Small intestine (tissue), 7 donors: ENCODE measurements around the gene DCHS1. TPM values are rescaled to one million over a fixed set of nuclear protein-coding genes. Genes with fewer than 3 reads are reported as not detected.

Source experiments
- DNase-seq, 2 donors: peaks; one replicate each; pipeline versions ENCODE4 v3.0.0 to v3.0.0-alpha.2; 2013
- FAIRE-seq: peaks from 2 replicates; lab custom pipeline; 2012; peaks lifted over from hg19 to GRCh38; lab: Jason Lieb, UNC
- H3K27ac ChIP-seq, 3 donors: one replicate each; pipeline ENCODE4 v1.5.1; 2013; ENCODE audit warnings: low read length in 2 of 3, mild to moderate bottlenecking in 2 of 3, control low read depth in 1 of 3, inconsistent platforms in 1 of 3, low read depth in 1 of 3, moderate library complexity in 1 of 3
- H3K27me3 ChIP-seq, 3 donors: one replicate each; pipeline ENCODE4 v1.6.1; 2013; ENCODE audit warnings: low read length in 3 of 3, inconsistent platforms in 1 of 3; ENCODE audit not compliant: control insufficient read depth in 3 of 3, insufficient read depth in 3 of 3
- H3K36me3 ChIP-seq, 3 donors: one replicate each; pipeline ENCODE4 v1.6.1; 2013; ENCODE audit warnings: low read length in 3 of 3, inconsistent platforms in 1 of 3, low read depth in 1 of 3, mild to moderate bottlenecking in 1 of 3, moderate library complexity in 1 of 3; ENCODE audit not compliant: control insufficient read depth in 3 of 3, insufficient read depth in 2 of 3
- H3K4me1 ChIP-seq, 3 donors: one replicate each; pipeline ENCODE4 v1.6.1; 2013; ENCODE audit warnings: low read length in 2 of 3, inconsistent platforms in 1 of 3, low read depth in 1 of 3, mild to moderate bottlenecking in 1 of 3, moderate library complexity in 1 of 3; ENCODE audit not compliant: control insufficient read depth in 3 of 3, insufficient read depth in 2 of 3
- H3K4me3 ChIP-seq, 3 donors: one replicate each; pipeline ENCODE4 v1.5.1; 2013; ENCODE audit warnings: low read length in 3 of 3, control low read depth in 1 of 3, inconsistent platforms in 1 of 3, low read depth in 1 of 3, mild to moderate bottlenecking in 1 of 3, moderate library complexity in 1 of 3
- H3K9me3 ChIP-seq, 2 donors: one replicate each; pipeline ENCODE4 v1.6.1; 2013; ENCODE audit warnings: low read depth in 1 of 2, low read length in 1 of 2; ENCODE audit not compliant: control insufficient read depth in 2 of 2, insufficient read depth in 1 of 2
- WGBS, 3 donors: extraction: QIAGEN DNeasy Blood & Tissue Kit; methylation state at CpG; one replicate each; pipeline ENCODE4 v1.1.7; 2013; 5-methylcytosine and 5-hydroxymethylcytosine counted together
- polyA plus RNA-seq, 4 donors: library from polyadenylated mRNA; stranded (reverse) in 3 of 4; unstranded in 1 of 4; fragments of 200-250 nt in 3 of 4; fragments of 120-200 nt in 1 of 4; gene quantifications; one replicate each; pipeline versions ENCODE4 v1.2.1 to v1.2.3, GENCODE V29; 2013
- donor health status: healthy with polysubstance abuse.
- donor health status: control.
- donor health status: control.
- donor health status: Bipolar disorder and iron deficiency.
- donor health status: healthy.

DCHS1 gene
- polyA plus RNA-seq, 4 donors, result under 0.01 to 10.7 (median 3.6) TPM

DNA sequence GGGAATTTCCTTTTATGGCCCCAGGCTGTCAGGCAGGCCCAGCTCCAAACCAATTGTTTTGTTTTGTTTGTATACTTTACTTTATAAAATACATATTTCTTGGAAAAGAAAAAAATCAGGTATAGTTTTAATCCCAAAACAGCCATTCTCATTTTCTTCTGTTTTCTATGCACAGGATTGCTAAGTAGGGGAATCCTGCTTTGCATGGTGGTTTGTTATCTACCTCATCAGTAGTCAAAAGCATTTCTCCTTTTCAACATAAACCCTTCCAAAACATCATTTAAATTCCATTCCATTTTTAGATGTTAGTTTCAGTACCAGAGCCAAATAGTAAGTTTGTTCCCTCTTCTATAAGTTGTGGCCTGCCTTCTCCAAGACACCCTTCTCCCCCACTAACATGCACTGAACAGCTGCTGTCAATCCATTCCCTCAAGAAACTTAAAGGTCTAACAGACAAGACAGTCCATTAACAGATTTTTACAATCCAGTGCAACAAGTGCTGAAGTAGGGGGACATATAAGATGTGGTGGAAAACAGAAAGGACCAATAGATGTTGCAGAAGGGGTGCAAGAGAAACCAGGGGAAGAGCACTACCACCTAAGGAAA lies 48.3 kb downstream of the DCHS1 start:
- no peaks in the 10 kb centered on the region for H3K27me3 ChIP-seq
- H3K4me3 ChIP-seq, result no peak overlapping the region
- no peak for FAIRE-seq
- DNase-seq, result no peak
- H3K4me1 ChIP-seq, result peaks cover 11 to 47% (median 12%) of the 10 kb centered on the region in 3 donors
- no peaks in the 10 kb centered on the region for H3K9me3 ChIP-seq
- peaks cover 9 to 39% (median 14%) of the 10 kb centered on the region in 3 donors for H3K36me3 ChIP-seq
- H3K27ac ChIP-seq, result peak overlapping the region in 2 of 3 donors; percentile 89 to 92

DNA sequence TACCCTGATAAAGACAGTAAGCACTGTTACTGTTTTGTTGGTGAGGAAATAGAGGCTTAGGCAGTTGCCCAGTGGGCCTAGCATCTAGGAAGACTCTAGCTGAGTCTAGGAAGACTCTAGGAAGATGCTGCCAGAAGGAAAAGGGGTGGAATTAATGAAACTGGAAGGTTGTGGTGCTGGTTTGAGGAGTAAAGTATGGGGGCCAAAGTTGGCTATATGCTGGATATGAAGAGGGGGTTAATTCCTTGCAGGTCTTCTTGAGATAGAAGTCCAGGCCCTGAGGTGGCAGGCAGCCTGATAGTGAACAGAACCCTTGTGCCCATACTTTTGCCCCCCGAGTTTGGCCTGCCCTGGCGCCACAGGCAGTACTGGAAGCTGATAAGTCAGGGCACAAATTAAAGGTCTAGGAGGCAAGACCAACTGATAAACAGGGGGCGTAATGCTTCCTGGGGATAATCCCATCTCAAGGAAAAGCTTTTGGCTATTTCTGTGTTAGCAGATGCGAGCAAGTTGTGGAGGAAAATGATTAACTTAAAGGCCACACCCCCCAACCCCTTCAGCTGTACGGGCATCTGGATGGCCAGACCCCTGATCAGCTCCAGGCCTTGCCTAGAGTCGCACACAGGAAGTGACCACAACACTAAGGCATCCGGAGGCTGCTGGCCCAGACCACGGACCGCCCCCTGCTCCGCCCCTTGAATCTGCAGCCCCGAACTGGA lies 49.0 kb downstream of the DCHS1 start:
- peaks cover 9 to 39% (median 14%) of the 10 kb centered on the region in 3 donors for H3K36me3 ChIP-seq
- H3K4me3 ChIP-seq, result peak overlapping the region in 1 of 3 donors; percentile 14
- peaks cover 13 to 54% (median 17%) of the 10 kb centered on the region in 3 donors for H3K4me1 ChIP-seq
- H3K9me3 ChIP-seq, result no peaks in the 10 kb centered on the region
- 4 to 10% (median 10%) methylated on average over 11 of the region's 11 CpGs for WGBS, 3 donors
- H3K27ac ChIP-seq, result peak overlapping the region; percentile 65 to 92 (median 89)
- DNase-seq, result peak; percentile 65 to 93
- no peak for FAIRE-seq
- no peaks in the 10 kb centered on the region for H3K27me3 ChIP-seq

DNA sequence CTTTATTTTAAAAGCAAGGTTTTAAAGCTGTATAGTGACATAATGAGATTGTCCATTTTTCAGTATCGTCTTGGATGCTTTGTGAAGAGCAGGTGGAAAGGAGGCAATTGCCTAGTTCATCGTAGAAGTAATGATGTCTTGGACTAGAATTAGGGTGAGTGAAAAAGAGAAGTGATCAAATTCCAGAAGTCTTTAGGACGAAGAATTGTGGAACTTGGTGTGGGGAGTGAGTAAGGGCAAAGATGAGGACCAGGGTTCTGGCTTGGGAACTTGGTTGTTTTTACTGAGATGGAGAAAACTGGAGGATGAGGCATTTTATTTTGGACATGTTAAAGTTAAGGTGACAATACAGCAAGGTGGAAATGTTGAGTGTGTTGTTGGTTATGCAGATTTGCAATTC lies 50.8 kb downstream of the DCHS1 start:
- no peaks in the 10 kb centered on the region for H3K27me3 ChIP-seq
- peak overlapping the region in 2 of 3 donors; percentile 84 to 92 for H3K27ac ChIP-seq
- DNase-seq, result no peak
- peaks cover 10 to 38% (median 17%) of the 10 kb centered on the region in 3 donors for H3K36me3 ChIP-seq
- WGBS, 3 donors, result 14 to 31% (median 14%) methylated on average over 3 of the region's 3 CpGs
- H3K4me1 ChIP-seq, result peaks cover 13 to 53% (median 20%) of the 10 kb centered on the region in 3 donors
- H3K9me3 ChIP-seq, result no peaks in the 10 kb centered on the region
- no peak for FAIRE-seq
- H3K4me3 ChIP-seq, result peak overlapping the region; percentile 71 to 80 (median 75)

DNA sequence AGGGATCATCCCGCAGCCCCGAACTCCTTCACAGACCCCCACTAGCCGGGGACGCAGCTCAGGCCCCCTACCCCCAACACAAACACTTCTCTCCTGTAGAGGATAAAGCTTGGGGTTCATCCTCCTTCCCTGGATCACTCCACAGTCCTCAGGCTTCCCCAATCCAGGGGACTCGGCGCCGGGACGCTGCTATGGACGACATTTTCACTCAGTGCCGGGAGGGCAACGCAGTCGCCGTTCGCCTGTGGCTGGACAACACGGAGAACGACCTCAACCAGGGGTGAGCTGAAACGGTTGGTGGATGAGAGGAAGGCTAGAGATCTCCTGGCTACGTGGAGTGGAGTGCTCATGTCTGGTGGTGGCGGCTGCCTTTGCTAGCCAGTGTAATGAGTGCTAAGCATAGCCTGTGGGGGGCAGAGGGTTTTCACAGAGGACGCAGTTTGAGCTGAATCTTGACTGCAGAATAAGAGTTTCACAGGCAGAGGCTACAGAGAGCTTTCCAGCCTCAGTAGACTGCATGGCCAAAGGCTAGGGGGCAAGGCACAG lies 51.5 kb downstream of the DCHS1 start:
- Histone ChIP-seq H3K9me3 (no peaks in the 10 kb centered on the region), H3K36me3 (peaks cover 14 to 36% (median 17%) of the 10 kb centered on the region in 3 donors), H3K27me3 (no peaks in the 10 kb centered on the region), H3K27ac (peak overlapping the region; percentile 79 to 92 (median 84)), H3K4me1 (peaks cover 13 to 59% (median 20%) of the 10 kb centered on the region in 3 donors), H3K4me3 (peak overlapping the region; percentile 71 to 80 (median 75))
- WGBS, 3 donors, result 0 to 1% (median 0%) methylated on average over 20 of the region's 20 CpGs
- DNase-seq (peak; percentile 48 to 80), FAIRE-seq (no peak)

DNA sequence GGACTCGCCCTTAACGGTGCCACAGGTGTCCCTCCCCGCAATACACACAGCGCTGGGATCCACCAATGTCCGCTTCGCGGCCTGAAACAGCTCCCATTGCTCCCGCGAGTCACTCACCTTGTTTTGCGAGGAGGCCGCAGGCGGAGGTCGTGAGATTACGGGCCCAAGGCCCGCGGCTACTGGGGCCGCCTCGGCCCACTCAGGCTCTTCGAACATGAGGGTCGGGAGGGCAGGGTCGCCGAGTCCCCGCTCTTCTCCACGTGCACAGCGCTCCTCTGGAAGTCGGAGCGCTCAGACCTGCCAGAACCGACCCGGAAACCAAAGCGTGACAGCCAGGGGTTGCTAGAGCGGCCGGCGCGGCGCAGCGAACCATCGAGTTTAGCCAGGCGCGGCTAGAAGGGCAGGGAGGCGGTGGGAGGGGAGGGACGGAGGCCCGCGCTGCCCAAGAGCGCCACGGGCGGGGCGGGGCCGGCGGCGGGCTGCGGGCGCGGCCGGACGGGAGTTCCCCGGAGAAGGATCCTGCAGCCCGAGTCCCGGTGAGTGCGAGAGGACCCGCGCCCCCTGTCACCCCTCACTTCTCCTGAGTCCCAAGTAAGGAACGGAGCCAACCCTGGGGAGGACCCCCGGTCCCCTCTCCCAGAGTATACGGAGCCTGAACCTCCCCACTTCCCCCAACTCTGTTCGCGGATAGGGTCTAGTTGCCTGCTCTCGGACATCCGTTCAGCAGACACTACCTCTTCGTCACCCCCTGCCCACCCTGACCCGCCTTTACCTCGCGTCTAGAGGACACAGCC lies 52.1 kb downstream of the DCHS1 start, which contains the start of the genes ILK and RRP8:
TSS of gene ILK (plus strand) at position 488 of the 794 bp plus-strand sequence. CDS start 498 bp downstream, outside the sequence.
TSS of gene RRP8 (minus strand) at position 330 of the 794 bp plus-strand sequence. CDS start at position 216, 114 bp downstream.
- Histone ChIP-seq H3K27me3 (no peaks in the 10 kb centered on the region), H3K4me1 (peaks cover 13 to 66% (median 20%) of the 10 kb centered on the region in 3 donors), H3K9me3 (no peaks in the 10 kb centered on the region), H3K36me3 (peaks cover 12 to 35% (median 13%) of the 10 kb centered on the region in 3 donors), H3K27ac (peak within 1 kb of the TSS; percentile 79 to 92 (median 88)), H3K4me3 (peak within 1 kb of the TSS; percentile 71 to 80 (median 75))
- WGBS, 3 donors, result 0 to 1% (median 1%) methylated on average over 64 to 72 of the region's 72 CpGs
- no peak for FAIRE-seq
- DNase-seq, result peak; percentile 94 to 97

DNA sequence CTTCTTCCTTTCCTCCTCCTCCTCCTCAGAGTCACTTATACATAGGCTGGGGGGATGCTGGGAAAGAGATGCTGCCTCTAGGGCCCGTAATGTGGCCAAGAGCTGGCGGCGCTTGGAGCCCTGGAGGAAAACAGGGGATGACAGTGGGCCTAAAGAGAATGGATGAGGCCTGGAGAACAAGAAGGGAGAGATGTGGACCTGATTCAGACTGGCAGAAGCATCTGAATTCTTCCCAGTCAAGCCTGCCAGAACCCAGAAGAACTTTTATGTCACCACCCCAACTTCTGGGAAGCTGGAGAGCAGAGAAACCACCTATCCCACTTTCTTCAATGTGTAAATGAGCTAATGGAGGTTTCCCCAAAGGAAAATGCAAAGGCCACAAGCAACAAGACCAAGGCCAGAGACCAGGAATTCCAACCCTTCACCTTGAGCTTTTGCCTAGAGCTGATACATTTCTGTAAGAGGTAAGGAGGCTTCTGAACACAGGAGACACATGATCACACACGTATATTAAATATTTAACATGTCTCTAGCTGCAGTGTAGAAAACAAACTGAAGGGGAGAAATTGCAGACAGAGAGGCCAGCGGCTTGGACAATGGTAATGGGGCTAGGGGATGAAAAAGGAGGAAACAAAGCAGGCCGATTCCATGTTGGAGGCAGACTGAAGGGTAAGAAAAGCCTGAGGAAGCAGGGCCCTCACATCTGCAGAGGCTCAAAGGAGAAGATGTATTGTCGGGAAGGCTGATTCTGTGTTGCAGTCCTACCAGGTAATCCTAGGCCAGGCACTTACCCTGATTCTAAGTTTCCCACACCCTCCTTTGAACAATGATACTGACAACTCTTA lies 53.3 kb downstream of the DCHS1 start:
- peaks cover 10 to 61% (median 20%) of the 10 kb centered on the region in 3 donors for H3K4me1 ChIP-seq
- 48 to 54% (median 51%) methylated on average over 7 of the region's 7 CpGs for WGBS, 3 donors
- no peak for FAIRE-seq

DNA sequence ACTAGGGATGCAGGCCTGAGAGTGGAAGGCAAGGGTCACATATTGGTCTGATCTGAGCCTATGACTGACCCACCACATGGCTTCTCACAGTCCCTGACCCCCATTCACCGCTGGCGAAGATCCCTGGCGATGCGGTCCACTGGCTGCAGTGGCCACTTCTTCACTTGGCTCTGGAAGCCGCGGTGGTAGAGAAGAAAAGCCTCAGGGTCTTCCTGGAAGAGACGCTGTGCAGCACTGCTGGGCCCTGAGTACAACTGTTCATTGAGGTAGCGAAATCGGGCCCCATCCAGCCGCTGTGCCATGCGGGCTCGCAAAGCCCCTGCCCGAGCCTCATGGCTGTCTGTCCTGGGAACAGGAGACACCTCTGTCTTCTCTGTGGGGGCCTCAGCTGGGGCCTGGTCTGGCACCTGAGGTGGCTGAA lies 54.6 kb downstream of the DCHS1 start:
- 97 to 98% (median 97%) methylated on average over 13 of the region's 13 CpGs for WGBS, 3 donors
- no peaks in the 10 kb centered on the region for H3K9me3 ChIP-seq
- peaks cover 5 to 48% (median 16%) of the 10 kb centered on the region in 3 donors for H3K4me1 ChIP-seq
- H3K4me3 ChIP-seq, result no peak overlapping the region
- H3K36me3 ChIP-seq, result peaks cover 12 to 33% (median 18%) of the 10 kb centered on the region in 3 donors
- DNase-seq (no peak), FAIRE-seq (no peak)
- no peaks in the 10 kb centered on the region for H3K27me3 ChIP-seq
- H3K27ac ChIP-seq, result no peak overlapping the region

More for the DNA sequence above, 53.3 kb downstream of the DCHS1 start:
- Histone ChIP-seq H3K27ac (no peak overlapping the region), H3K9me3 (no peaks in the 10 kb centered on the region), H3K36me3 (peaks cover 10 to 27% (median 12%) of the 10 kb centered on the region in 3 donors), H3K4me3 (peak overlapping the region; percentile 64 to 75 (median 71)), H3K27me3 (no peaks in the 10 kb centered on the region)
- no peak for DNase-seq
